Activated naive CD4-positive, alpha-beta T cell treated with anti-CD3 and anti-CD28 coated beads, Interleukin-2, amount 50 U/mL, for 24 hours (primary cell): ENCODE data around the gene ACOT11.

Experiments
- H3K27ac Mint-ChIP-seq: one replicate; pipeline ENCODE4 v1.8.0; 2021; ENCODE audit warnings: mild to moderate bottlenecking, mixed read lengths
- H3K27me3 Mint-ChIP-seq: one replicate; pipeline ENCODE4 v1.8.0; 2021; ENCODE audit warnings: mixed read lengths
- H3K36me3 Mint-ChIP-seq: one replicate; pipeline ENCODE4 v1.8.0; 2021; ENCODE audit warnings: mixed read lengths
- H3K4me1 Mint-ChIP-seq: one replicate; pipeline ENCODE4 v1.8.0; 2021; ENCODE audit warnings: mixed read lengths
- H3K4me3 Mint-ChIP-seq: one replicate; pipeline ENCODE4 v1.8.0; 2021; ENCODE audit warnings: mild to moderate bottlenecking, mixed read lengths
- H3K9me3 Mint-ChIP-seq: one replicate; pipeline ENCODE4 v1.8.0; 2021; ENCODE audit warnings: mixed read lengths

The ACOT11 gene

GRCh38 chr1:54548389-54549044 lies 489 bp downstream of the ACOT11 start:
- no peaks in the 10 kb centered on the region for H3K9me3 Mint-ChIP-seq
- H3K4me1 Mint-ChIP-seq = peaks cover 1% of the 10 kb centered on the region
- H3K4me3 Mint-ChIP-seq = no peak overlapping the region
- H3K27ac Mint-ChIP-seq = no peak overlapping the region
- H3K36me3 Mint-ChIP-seq = no peaks in the 10 kb centered on the region
- H3K27me3 Mint-ChIP-seq = no peaks in the 10 kb centered on the region

- Mint-ChIP-seq H3K27me3 (no peaks in the 10 kb centered on the region), H3K4me1 (no peaks in the 10 kb centered on the region), H3K27ac (no peak overlapping the region), H3K9me3 (no peaks in the 10 kb centered on the region), H3K4me3 (no peak overlapping the region), H3K36me3 (no peaks in the 10 kb centered on the region)
Observed at GRCh38 chr1:54549181-54549924, 1.3 kb downstream of the ACOT11 start.

GRCh38 chr1:54551891-54552290 lies 3.9 kb downstream of the ACOT11 start:
- H3K9me3 Mint-ChIP-seq = no peaks in the 10 kb centered on the region
- no peaks in the 10 kb centered on the region for H3K36me3 Mint-ChIP-seq
- no peak overlapping the region for H3K27ac Mint-ChIP-seq
- no peaks in the 10 kb centered on the region for H3K27me3 Mint-ChIP-seq
- no peak overlapping the region for H3K4me3 Mint-ChIP-seq
- H3K4me1 Mint-ChIP-seq = no peaks in the 10 kb centered on the region

GRCh38 chr1:54553602-54554313 lies 5.7 kb downstream of the ACOT11 start:
- peaks cover 3% of the 10 kb centered on the region for H3K27me3 Mint-ChIP-seq
- no peaks in the 10 kb centered on the region for H3K4me1 Mint-ChIP-seq
- H3K9me3 Mint-ChIP-seq = no peaks in the 10 kb centered on the region
- no peak overlapping the region for H3K4me3 Mint-ChIP-seq
- H3K27ac Mint-ChIP-seq = no peak overlapping the region
- H3K36me3 Mint-ChIP-seq = no peaks in the 10 kb centered on the region

DNA sequence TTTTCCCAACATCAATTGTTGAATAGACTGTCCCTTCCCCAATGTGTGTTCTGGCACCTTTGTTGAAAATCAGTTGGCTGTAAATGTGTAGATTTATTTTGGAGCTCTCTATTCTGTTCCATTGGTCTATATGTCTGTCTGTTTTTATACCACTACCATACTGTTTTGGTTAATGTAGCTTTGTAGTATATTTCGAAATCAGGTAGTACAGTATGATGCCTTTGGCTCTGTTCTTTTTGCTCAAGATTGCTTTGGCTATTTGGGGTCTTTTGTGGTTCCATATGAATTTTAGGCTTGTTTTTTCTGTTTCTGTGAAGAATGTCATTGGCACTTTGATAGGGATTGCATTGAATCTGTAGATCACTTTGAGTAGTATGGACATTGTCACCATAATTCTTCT lies 8.1 kb downstream of the ACOT11 start:
- Mint-ChIP-seq H3K9me3 (no peaks in the 10 kb centered on the region), H3K36me3 (no peaks in the 10 kb centered on the region), H3K4me1 (no peaks in the 10 kb centered on the region), H3K27me3 (peaks cover 3% of the 10 kb centered on the region), H3K4me3 (no peak overlapping the region), H3K27ac (no peak overlapping the region)

DNA sequence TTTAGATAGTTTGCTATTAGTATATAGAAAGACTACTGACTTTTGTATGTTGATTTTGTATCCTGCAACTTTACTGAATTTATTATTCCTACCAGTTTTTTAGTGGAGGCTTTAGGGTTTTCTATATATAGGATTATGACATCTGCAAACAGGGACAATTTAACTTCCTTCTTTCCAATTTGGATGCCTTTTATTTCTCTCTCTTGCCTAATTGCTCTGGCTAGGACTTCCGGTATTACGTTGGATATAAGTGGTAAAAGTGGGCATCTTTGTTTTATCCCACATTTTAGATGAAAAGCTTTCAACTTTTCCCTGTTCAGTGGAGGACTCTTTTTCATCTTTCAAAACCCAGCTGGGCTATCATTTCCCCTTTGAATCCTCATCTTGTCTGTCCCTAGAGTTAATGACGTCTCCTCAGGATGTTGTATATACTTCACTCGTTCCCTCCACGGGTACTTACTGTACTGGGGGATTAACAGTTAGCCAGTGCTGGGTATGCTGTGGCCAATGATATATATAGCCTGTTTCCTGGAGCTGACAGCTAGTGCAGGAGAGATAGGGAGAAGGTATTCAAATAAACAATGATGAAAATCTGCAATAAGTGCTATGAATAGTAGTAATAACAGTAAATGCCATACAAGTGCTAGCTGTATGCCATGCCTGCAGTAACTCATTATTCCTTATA lies 9.8 kb downstream of the ACOT11 start:
- peaks cover 3% of the 10 kb centered on the region for H3K27me3 Mint-ChIP-seq
- H3K36me3 Mint-ChIP-seq = no peaks in the 10 kb centered on the region
- H3K4me1 Mint-ChIP-seq = no peaks in the 10 kb centered on the region
- no peaks in the 10 kb centered on the region for H3K9me3 Mint-ChIP-seq
- H3K4me3 Mint-ChIP-seq = no peak overlapping the region
- H3K27ac Mint-ChIP-seq = no peak overlapping the region

DNA sequence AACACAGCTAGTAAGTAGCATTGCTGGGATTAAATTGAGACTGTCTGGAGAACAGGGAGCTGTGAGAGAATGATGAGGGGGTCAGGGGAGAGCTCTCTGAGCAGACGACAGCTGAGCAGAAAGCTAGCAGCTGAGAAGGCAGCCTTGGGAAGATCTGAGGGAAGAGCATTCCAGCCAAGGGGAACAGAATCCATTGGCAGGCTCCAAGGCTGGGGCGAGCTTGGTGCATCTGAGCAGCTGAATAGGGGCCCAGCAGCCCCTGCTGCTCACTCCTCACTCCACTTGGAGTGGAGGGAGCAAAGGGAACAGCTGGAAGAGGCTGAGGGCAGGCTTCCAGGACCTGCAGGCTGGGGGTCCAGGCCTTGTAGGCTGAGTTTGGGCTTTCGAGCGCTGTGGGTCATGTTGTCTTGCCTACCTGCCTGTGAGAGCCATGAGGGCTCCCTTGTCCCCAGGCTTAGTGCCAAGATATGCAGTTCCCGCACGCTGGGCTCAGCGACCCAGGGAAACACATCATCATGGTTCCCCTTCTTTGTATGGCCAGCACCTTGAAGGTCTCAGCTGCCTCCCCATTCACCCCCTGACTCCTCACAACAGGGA lies 10.5 kb downstream of the ACOT11 start:
- Mint-ChIP-seq H3K4me3 (no peak overlapping the region), H3K27ac (no peak overlapping the region), H3K27me3 (peaks cover 3% of the 10 kb centered on the region), H3K36me3 (no peaks in the 10 kb centered on the region), H3K4me1 (no peaks in the 10 kb centered on the region), H3K9me3 (no peaks in the 10 kb centered on the region)

DNA sequence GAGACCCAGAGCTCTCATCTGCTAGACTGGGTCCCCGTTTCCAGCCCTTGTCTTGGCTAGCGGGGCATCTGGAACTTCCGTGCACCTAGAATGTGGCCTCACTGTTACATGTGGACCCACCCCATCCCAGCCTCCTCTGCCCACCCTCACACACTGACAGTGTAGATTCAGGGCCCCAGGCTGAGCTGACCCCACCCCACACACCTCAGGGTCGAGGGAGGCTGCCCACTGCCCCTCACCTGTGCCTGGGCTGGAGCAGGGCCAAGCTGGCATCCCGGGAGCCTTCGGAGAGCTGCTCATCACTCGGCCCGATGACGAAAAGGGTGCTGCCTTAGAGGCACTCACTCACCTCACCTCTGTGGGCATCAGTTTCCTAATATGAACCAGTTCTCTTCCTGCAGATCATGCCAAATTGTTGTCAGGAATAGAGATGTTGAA lies 11.1 kb downstream of the ACOT11 start:
- Mint-ChIP-seq H3K9me3 (no peaks in the 10 kb centered on the region), H3K4me3 (no peak overlapping the region), H3K4me1 (no peaks in the 10 kb centered on the region), H3K27me3 (peaks cover 3% of the 10 kb centered on the region), H3K36me3 (no peaks in the 10 kb centered on the region), H3K27ac (no peak overlapping the region)

DNA sequence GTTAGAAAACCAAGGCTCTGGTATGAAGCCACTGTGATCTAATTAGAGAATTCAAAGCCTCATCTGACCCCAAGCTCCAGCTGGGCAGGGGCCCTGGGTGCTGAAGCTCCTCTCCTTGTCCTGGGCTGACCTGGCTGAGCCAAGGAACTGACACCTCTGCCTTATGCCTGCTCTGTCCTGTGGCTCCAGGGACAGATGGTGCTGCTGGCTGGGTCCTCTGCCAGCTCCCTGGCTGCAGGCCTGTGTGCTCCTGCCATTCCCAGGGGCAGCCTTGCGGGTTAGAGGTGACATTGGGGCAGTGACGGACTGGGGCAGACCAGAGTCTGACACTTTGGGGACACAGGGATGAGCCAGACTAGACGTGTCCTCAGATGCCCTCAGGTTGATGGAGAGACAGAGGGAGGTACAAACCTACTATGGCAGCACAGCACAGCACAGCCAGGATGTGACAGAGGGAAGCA lies 11.8 kb downstream of the ACOT11 start:
- Mint-ChIP-seq H3K27ac (no peak overlapping the region), H3K36me3 (no peaks in the 10 kb centered on the region), H3K27me3 (peaks cover 3% of the 10 kb centered on the region), H3K9me3 (no peaks in the 10 kb centered on the region), H3K4me1 (peaks cover 4% of the 10 kb centered on the region), H3K4me3 (no peak overlapping the region)

- no peaks in the 10 kb centered on the region for H3K27me3 Mint-ChIP-seq
- H3K4me3 Mint-ChIP-seq = no peak overlapping the region
- H3K9me3 Mint-ChIP-seq = no peaks in the 10 kb centered on the region
- no peaks in the 10 kb centered on the region for H3K36me3 Mint-ChIP-seq
- no peak overlapping the region for H3K27ac Mint-ChIP-seq
- peaks cover 4% of the 10 kb centered on the region for H3K4me1 Mint-ChIP-seq
Observed at GRCh38 chr1:54564312-54565112, 16.5 kb downstream of the ACOT11 start.

- Mint-ChIP-seq H3K9me3 (no peaks in the 10 kb centered on the region), H3K27me3 (no peaks in the 10 kb centered on the region), H3K27ac (no peak overlapping the region), H3K4me1 (peaks cover 4% of the 10 kb centered on the region), H3K36me3 (no peaks in the 10 kb centered on the region), H3K4me3 (no peak overlapping the region)
Observed at GRCh38 chr1:54565113-54565501, 17.1 kb downstream of the ACOT11 start.

DNA sequence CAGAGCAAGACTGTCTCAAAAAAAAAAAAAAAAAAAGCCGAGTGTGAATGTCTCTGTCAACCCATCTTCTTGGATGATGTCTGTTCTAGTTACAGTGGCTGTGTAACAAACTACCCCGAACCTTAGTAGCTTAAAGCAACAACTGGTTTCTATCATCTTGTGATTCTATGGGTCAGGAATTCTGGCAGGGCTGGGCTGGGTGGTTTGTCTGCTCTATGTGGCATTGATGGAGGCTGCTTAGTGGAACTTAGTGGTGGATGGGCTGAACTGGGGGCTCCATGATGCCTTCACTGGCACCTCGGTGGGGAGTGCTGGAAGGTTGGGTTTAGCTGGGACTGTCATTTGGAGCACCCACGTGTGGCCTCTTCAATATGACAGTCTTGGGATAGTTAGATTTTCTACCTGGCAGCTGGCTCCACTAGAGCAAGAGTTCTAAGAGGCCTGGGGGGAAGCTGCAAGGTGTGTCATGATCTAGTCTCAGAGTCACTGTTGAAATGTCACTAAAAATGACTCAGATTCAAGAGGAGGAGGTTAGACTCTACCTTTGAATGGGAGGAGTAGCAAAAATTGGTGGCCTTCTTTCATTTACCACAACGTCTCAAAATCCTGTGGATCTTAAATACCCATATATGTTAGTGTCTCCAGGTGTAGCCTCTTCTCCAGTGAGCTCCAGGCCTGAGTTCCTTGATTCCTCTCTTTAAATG lies 18.6 kb downstream of the ACOT11 start:
- H3K27ac Mint-ChIP-seq = no peak overlapping the region

DNA sequence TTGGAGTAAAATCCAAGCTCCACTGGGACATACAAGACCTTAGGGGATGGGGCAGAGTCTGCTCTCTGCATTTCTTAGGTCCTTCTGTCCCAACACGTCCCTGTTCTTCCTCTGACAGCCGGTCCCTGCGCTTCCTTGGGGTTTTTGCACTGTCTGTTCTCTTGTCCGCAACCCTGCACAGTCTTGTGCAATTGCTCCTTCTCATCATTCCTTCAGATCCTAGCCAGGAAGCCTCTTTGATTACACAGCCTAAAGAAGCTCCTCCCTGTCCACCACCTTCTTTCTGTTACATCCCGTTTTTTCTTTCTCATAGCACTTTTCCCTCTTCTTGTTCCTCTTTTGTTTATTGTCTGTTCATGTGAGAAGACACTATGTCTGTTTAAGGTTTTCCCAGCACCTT lies 19.9 kb downstream of the ACOT11 start:
- Mint-ChIP-seq H3K36me3 (no peaks in the 10 kb centered on the region), H3K9me3 (no peaks in the 10 kb centered on the region), H3K27me3 (no peaks in the 10 kb centered on the region), H3K4me1 (peaks cover 4% of the 10 kb centered on the region), H3K27ac (no peak overlapping the region), H3K4me3 (no peak overlapping the region)

More for the DNA sequence above, 18.6 kb downstream of the ACOT11 start:
- H3K4me3 Mint-ChIP-seq = no peak overlapping the region
- peaks cover 4% of the 10 kb centered on the region for H3K4me1 Mint-ChIP-seq
- no peaks in the 10 kb centered on the region for H3K27me3 Mint-ChIP-seq
- H3K36me3 Mint-ChIP-seq = no peaks in the 10 kb centered on the region
- no peaks in the 10 kb centered on the region for H3K9me3 Mint-ChIP-seq

DNA sequence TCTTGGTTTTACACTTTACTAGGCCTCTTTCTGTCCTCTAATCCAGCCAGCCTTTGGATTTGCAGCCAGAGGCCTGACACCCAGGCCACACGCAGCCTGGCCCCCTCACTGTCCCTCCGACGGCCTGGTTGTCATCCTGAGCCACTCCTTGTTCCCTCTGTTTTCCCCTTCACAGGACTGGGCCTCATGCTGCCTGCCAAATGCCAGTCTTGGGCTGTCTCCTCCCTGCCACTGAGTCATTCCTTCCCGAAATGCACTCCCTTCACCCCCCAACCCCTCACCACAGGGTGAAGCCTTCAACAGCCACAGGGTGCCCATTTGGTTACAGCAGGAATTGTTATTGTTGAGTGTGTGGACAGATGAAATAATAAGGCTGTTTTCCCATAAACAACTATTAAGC lies 21.3 kb downstream of the ACOT11 start:
- no peaks in the 10 kb centered on the region for H3K9me3 Mint-ChIP-seq
- H3K27ac Mint-ChIP-seq = no peak overlapping the region
- no peaks in the 10 kb centered on the region for H3K27me3 Mint-ChIP-seq
- H3K4me1 Mint-ChIP-seq = peaks cover 2% of the 10 kb centered on the region
- H3K4me3 Mint-ChIP-seq = no peak overlapping the region
- H3K36me3 Mint-ChIP-seq = no peaks in the 10 kb centered on the region
